ENCODE results near the gene MRPL23.

MRPL23 gene

DNA sequence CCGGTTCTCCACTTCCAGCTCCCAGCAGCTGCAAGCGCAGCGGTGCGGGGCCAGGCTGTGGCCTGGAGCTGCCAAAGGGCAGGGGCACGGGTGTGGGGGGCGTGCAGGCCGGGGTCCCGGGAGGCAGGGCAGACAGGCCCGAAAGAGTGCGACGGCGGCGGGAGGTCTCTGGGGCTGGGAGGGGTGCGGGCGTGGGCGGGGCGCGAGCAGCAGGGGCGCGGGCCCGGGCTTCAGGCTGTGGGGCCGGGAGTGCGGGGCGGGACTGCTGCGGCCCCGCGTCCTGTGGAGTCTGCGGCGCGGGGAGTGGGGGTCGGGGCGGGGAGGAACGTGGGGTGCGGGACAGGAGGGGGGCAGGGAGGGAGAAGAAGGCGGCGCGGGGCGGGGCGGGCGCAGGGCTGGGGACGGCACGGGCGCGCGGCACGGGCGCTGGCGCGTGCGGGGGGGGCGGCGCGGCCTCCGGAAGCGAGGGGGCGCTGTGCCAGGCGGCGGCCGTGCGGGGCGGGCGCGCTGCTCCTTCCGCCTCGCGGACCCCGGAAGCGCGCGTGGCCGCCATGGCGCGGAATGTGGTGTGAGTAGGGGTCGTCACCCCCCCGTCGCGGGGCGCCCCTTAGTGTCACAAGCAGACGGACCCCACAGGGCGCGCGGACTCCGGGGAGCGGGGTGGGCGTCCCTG is at the start of gene MRPL23:
MRPL23 (plus strand) TSS at position 521 of the 673 bp plus-strand sequence; CDS start at position 552, 31 bp downstream.
- DNase-seq: no peak

DNA sequence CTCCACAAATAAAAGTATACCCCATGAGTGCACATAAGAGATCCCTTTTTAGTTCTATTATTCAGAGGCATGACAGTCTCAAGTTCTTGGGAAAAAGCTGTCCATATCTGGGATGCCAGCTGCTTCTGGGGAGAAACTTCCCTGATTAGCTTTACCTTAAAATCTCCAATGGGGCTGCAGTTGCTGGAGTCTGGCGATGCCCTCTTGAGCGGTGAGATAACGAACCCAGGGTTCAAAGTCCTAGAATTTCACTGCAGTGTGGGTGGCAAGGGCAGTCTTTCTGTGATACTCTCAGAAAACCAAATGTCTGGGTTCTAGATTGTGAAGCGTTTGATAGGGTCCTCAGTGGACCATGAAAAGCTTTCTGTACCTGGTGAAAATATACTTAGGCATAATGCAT is 48.0 kb upstream of the MRPL23 start:
- DNase-seq: no peak

DNA sequence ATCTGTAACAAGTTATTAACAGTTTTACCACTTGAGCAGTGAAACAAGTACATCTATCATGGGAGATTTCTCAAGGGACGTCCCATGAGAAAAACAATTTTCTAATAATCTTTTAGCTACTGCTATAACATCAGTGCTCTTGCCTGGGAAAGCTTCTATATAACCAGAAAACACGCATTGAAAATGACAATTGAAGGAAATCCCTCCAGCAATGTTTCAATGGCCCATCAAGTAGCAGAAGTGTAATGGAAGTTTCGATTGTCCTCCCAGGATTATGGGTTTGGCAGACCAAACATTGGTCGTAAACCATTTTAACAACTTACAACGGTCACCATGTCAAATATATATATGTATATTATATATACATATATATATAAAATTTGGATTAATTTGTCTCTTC is 47.4 kb upstream of the MRPL23 start:
- DNase-seq: no peak

DNA sequence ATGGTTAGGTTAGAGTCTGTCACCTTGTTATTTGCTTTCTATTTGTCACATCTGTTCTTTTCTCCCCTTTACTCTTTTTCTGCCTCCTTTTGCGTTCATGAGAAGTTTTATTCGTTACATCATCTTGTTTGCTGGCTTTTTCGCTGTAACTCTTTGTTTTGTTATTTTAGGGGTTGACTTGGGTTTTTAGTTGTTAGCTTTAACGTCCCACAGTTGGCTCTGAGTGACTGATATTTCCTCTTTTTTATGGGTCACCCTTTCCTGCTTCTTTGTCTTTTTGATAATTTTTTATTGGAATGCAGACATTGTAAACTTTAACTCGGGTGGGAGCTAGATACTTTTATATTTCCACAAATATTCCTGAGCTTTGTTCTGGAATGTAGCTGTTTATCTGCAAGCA is 41.0 kb upstream of the MRPL23 start:
- no peak for DNase-seq

DNA sequence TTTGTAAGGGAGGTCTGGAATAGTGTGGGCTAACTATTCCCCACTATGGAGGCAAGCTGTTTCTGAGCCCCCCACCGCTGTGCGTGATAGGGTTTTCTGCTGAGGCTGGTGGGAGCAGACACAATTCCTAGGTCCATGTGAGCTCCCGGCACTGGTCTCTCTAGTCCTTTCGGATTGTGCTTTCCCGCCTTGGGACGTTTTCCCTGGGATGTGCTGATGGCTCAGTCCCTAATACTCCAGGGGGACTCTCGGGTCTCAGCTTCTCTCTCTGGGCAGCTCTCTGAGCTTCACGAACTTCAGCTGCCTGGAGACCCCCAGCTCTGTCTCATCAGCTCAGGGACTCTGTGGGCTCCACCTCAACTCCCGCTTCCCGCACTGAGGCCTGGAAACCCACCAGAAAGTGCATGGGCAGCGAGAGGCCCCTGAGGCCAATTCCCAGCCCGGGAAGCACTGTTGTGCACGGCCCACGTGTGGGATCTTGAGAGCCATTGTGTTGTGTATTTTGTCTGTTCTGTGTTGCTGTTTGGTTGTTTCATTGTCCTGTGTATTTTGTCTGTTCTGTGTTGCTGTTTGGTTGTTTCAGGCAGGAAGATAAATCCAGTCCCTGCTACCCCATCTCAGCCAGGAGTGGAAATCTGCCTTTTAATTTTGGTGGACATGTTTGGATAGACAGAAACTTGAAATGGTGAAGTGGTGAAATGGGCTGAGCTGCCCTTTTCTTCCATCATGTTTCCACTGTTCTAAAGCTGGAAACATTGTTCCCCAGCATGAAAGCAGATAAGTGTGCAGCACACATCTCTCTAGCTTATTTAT is 40.3 kb upstream of the MRPL23 start:
- no peak for DNase-seq

DNA sequence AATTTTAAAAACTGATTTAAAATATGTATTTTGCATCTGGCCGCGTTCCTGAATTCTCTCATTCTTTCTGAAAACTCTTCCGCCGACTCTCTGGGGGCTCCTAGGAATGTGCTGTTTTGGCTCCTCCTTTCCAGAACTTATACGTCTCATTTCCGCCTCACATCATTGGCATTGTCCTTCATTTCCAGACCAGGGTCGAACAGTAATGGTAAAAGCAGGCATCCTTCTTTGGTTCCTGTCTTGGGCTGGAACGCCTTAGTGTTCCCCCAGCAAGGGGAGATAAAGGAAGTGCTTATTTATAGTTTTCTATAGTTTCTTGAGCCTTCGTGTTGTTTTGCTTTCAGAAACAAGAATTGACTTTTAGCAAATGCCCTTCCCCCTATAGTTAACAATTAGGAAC is 38.5 kb upstream of the MRPL23 start:
- DNase-seq: no peak

DNA sequence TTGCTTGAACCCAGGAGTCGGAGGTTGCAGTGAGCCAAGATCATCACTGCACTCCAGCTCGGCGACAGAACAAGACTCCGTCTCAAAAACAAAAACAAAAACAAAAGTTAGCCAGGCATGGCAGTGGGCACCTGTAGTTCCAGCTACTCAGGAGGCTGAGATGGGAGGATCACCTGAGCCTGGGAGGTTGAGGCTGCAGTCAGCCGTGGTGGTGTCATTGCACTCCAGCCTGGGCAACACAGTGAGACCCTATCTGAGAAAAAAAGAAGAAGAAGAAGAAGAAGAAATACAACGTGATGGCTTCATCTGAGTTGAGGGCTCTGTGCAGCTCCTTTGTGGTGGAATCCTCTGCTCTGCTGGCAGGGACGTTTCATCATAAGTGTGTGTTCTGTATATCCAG is 37.6 kb upstream of the MRPL23 start:
- DNase-seq: no peak

DNA sequence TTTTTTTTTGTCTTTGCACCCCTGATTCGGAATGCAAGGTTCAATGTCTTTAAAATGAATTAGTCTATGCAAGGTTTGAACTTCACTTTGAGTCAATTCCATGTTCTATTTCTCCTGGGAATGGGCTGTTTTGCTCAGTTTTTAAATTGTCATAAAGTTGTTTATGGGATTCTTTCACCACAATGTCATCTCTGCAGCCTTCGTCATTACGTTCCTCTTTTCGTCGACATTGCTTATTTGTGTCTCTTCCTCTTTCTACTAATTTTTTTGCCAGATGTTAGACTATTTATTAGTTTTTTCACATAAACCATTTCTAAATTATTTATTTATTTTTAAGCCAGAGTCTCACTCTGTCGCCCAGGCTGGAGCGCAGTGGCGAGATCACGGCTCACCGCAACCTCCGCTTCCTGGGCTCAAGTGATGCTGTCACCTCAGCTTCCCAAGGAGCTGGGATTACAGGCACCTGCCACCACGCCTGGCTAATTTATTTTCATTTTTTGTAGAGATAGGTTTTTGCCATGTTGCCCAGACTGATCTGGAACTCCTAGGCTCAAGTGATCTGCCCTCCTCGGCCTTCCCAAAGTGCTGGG is 34.7 kb upstream of the MRPL23 start:
- DNase-seq: no peak

DNA sequence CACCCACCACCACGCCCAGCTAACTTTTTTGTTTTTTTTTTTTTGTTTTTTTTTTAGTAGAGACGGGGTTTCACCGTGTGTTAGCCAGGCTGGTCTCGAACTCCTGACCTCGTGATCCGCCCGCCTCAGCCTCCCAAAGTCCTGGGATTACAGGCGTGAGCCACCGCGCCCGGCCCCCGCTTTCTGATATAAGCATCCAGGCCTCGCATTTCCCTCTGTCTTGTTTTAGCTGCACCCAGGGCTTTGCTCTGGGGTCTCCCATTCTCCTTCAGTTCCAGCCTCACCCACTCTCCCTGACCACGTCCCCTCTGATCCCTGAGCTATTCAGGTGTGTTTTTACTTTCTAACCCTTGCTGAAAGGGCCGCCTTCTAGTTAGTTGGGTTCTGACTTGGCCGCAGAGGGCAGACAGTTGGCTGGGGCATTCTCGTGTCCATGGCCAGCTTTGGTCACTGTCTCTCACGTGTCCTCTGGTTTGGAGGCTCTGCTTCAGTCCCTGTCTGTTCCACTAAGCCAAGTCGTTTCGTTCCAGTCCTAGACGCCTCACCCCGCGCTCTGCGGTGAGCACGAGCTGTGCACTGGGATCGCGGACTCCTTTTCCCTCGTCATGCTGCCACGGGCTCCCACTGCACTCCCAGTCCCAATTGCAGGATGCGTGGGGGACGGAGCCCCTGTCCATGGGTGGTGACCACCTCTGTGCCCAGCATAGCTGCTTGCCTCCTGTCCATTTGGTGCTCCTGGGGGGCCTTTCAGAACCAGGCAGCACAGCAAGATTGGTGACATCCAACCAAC is 33.7 kb upstream of the MRPL23 start:
- no peak for DNase-seq

DNA sequence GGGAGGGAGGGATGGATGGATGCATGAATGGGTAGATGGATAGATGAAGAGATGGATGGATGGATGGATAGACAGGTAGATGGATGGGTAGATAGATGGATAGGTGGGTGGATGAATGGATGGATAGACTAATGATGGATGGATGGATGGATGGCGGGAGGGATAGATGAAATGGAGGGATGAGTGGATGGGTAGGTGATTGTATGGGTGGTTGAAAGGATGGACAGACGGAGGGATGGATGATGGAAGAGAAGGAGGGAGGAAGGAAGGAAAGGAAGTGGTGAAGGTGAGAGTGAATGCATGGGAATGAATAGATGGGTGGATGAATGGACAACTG is 31.4 kb upstream of the MRPL23 start:
- DNase-seq: no peak

DNA sequence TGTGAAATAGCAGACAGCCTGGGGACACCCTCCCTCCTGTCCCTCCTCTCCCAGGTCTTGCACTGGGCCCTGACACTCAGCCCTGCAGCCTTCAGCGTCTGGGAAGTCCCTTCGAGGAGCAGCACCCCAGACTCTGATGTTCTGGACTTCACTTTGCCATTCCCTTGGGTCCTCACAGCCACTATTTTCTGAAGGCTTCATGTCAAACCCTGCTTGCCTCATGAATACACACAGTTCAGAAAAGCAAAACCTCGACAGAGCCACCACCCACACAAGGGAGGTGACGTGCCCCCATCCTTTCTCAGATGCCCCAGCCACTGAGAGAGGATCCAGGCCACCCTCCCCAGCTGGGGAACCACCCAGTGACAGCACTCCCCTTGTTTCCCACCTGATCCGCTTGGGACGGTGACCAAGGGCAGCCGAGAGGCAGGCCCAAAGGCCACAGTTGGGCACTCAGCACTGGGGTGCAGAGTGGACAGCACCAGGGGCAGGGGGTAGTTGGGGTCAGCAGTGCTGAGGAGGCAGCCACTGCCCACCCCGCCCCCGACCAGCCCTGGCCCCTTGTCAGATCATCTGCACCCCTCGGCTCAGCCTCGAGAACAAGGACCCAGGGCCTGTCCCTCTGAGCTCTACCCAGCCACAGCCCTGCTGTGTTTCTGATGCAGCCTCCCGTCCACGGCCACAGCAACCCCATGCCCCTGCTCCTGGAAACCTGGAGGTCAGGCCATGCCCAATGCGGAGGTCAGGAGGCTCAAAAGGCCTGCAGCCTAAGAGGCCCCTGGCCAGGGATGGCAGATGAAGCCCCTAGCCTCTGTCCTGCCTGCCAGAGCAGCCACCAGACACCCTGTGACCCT is 30.8 kb upstream of the MRPL23 start:
- DNase-seq: no peak

DNA sequence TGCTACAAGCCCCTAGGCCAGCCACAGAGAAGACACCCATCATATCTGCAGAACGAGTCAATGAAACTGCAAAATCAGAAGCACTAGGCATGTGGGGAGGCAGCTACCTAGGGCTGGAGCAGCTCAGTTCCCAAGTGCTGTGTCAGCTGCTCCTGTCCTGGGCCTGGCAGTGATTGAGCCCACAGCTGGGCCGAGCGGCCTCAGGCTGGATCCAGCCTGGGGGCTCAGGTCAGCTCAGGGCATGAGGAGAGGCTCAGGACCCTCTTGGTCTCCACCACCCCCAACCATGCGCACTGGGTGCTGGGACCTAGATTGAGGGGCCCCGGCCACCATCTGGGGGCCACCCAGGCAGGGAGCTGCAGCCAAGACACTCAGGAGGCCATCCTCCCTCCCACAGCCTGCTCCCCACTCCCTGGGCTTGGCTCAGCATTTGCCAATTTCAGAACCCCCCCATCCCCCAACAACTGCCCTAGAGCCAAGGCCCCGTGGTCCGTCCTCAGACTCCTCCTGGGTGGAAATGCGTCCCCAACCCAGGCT is 30.1 kb upstream of the MRPL23 start:
- DNase-seq: no peak

DNA sequence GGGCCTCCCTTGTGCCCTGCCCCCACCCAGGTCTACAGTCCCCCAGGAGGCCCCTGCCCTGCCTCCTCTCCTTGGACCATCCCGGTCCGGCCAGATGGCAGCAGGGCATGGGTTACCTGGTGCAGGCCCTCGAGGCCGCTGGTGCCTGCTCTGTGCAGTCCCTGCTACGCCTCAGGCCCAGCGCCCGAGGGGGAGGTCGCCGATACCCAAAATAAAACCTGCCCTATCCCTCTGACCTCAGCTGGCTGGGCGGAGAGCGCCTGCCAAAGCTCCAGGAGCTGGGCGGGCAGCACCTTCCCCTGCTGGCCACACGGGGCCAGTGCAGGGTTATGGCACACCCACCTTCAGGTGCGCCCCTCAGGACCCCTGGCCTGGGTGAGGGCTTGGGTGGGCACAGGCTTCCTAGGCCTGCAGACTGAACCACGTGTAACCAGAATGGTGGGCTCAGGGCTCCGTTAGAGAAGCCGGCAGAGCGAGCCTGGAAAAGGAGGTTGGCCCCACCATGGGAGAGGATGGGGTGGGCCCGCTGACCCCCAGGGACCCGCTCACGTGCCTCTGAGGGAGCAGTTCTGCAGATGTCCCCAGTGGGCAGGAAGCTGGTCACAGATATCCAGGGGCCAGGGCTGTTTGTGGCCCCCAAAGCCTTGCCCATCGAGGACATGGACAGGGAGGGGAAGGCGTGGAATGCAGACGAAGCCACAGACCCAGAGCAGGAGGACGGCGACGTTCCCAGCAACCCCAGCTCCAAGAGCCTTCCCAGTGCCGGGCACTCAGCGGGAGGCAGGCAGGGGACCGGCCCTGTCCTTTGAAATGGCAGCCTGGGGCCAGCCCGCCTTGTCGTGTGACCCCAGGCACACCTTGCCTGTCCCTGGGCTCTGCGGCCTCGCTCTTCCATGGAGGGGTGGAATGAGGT is 29.4 kb upstream of the MRPL23 start:
- DNase-seq: no peak

DNA sequence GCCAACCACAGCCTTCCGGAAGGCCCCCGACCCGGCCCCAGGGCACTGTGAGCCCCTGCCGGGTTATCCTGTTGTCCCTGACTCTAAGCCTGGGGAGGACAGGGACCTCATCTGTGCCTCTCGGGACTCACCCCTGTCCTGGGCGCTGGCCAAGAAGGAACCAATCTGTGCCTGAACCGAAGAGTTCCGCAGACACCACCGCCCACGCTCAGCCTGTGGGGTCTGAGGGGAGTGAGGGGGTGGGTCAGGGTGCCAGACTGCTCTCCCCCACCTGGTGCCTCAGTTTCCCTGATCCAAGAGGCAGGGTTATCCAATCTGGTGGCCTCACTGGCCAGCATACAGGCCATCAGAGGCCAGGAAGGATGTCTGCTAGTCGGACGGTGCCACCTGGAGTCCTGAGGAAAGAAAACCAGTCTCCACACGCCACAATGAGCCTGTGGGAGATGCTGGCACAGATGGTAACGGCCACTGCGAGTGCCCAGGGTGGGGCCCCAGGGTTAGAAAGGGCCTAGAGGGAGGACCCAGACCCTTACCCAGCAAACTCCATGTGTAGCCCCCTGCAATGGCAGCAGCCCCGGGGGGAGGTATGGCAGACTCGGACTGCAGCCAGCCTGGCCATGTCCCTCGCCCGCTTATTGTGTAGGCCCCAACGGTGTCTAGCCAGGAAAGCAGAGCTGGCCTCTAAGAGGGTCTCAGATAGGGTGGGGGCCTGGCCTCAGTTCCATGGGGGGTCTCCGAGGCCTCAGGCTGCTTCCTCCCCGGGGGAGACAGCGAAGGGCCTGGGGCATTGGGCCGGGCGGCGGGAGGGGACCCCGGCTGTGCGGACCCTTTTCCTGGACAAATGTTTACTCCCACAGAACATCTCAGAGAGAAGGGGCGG is 28.5 kb upstream of the MRPL23 start:
- no peak for DNase-seq

DNA sequence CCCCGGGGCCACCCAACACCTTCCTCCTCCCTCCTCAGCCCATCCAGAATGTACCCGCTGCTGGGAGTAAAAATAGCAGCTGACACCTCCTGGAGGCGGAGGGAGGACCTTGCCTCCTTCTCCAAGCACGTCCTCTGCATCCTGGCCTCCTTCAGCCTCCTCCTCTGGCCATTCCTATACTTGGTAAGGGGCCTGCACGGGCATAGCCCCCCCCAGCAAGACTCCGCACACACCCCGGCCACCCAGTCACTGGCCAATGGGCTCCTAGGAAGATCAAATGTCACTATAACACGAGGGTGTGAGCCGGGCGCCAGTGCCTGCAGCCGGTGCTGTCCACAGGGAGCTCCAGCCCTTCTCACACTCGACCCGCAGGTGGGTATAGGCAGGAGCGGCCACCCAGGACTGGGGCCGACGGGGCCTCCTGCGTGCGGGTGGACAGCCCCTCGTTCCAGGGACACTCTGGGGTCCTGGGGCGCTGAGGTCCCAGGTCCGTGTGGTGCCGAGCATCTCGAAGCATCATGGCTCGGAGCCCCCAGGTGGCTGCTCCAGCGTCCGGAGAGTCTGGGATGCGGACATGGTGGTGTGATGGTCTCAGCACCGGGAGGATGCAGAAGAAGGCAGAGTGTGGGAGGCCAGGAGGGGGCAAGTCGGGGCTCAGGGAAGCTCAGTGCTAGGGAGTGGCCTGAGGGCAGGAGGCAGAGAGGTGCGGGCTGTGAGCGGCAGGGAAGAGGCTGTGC is 27.6 kb upstream of the MRPL23 start, which contains the start of gene TNNT3:
TNNT3 (plus strand) TSS at position 313 of the 737 bp plus-strand sequence. CDS start 3,172 bp downstream, outside the sequence.
- DNase-seq: no peak

DNA sequence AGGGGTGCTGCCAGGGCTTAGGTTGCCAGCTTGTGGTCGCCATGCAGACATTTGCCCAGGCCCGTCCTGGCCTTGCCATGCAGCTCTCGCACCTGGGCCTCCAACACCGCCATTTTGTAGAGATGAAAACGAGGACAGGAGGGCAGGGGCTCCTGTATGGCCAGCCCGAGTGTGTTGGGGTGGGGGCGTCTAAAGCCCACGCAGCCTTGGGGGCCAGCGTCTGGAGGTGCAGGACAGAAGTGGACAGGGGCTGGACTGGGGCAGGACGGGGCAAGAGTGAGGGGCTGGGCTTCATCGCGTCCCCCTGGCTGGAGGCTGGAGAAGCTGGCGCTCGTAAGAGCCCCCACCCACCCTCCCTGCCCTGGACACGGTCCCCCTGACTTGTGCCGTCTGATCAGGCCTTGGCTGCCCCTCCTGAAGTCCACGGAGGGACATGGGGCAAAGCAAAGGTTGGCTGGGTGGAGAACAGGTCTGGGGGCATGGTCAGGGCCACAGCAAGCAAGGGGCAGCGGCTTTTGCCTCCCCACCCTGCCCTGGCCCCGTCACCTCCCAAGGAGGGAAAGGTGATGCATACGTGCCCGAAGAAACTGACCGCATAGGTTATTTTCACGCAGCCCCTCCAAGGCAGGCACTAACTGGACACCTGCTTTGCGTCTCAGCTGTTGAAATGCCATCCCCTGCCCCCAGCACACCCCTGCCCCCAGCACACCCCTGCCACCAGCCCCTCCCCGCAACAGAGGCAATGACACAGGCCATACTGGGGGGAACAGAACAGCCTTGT is 26.8 kb upstream of the MRPL23 start:
- DNase-seq: no peak

DNA sequence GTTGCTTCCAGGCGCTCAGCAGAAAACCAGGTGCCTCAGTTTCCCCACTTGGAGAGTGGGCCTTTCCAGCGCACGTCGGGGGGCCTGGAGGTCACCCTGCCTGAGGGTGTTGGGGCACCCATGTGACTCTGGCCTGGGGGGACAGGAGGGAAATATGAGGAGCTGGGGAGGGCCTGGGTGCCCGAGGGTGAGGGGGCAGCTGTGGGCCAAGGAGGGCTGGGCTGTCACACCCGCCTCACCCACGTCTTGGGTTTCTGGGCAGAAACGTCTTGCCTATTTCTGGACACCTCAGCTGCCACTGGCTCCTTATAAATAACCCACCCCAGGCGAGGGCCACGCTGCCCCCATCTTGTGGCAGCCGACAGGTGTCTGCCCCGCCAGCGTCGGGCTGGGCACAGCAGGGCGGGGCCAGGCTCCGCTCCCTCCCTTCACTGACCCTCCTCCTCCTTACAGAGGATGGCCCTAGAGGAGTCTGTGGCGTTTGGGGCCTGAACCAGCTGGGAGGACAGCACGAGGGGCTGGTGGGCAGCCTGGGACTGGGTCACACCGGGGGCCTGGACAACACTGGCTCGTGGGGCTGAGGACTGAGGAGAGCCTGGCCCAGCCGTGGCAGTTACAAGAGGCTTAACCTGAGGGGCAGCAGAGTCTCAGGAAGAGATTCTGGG is 26.1 kb upstream of the MRPL23 start:
- DNase-seq: no peak
